Stimulated activated CD4-positive, alpha-beta T cell treated with anti-CD3 and anti-CD28 coated beads, Interleukin-4, amount 100 ng/mL, for 24 hours (primary cell): ENCODE results near the gene CKAP2L.

ENCODE experiments used
- DNase-seq: peaks from one replicate; pipeline ENCODE4 v3.0.0-alpha.2; 2020

Gene CKAP2L

DNA sequence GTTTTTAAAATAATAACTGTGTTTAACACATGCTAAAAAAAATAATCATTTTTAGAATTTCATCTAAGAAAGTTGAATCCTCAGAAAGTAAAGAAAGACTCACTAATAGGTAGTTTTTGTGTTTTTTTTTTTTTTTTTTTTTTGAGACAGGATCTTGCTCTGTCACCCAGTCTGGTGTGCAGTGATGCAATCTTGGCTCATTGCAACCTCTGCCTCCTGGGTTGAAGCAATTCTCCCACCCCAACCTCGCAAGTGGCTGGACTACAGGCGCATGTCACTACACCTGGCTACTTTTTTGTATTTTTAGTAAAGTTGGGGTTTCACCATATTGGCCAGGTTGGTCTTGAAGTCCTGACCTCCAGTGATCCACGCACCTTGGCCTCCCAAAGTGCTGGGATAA is 7.1 kb downstream of the CKAP2L start:
- no peak for DNase-seq

DNA sequence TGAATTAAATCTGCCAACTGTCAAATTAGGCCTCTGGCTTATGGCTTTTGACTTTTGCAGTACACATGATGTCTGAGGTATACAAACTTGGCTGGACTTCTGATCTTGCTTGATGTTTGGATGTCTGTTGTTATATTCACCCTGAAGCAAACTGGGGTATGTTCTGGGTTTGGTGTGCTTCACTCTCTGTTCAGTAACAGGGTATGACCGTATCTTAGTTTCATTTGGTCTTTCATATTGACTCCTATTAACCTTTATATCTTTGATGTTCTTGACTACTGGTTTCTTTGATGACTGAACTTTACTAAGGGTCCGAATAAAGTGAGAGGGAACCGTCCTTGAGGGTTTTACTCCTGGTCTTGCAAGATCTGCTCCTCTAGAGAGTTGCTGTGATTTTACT is 8.2 kb downstream of the CKAP2L start:
- DNase-seq, result no peak

DNA sequence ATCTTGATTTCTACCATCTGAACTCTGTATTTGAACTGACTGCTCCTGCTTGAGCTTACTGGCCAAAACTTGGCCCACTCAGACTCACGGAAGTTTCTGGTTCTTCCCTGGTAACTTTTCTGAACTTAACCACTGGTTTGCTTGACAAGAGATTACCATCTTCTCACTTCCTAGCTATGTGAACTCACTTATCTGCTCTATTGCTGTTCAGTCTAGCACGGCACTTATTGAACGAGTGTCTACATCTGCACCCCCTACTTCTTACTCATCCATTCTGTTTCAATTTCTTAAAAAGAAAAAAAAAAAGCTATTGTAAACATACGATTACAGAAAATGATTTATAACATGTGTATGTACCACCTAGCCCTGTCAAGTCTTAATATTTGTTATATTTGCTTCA is 9.0 kb downstream of the CKAP2L start:
- no peak for DNase-seq

DNA sequence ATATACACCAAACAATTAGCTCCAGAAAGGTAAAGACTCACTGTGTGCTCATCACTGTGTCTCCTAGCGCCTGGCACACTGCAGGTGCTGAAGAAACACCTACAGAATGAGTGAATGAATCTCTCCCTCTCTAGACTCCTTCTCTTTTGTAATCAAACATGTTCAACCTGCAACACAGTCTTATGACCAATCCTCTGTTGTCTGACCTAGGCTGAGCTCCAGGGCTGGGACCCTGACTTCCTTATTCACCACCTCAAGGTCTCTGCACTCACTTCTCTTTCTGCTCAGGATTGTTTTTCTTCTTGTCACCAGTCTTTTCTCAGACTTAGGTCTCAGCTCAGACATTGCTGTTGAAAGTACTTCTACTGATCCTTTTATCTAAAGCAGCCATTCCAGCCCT is 9.8 kb downstream of the CKAP2L start:
- no peak for DNase-seq

DNA sequence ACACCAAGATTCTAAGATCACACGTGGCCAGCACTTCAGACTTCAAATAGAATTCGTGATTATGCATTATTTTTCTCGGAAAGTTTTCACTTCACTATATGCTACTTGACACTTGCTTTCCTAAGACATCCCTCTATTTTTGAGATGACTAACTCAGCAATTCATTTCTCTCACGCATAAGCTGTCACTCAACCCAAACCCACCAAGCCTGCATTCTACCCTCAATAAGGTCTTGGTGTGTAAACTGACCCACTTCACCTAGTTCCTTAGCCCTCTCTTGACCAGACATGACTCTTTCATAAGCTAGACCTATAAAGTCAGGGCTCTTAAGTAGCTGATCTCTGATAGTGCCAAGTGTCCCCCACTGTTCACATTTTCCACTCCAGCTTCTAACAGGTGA is 11.7 kb downstream of the CKAP2L start:
- DNase-seq, result no peak

DNA sequence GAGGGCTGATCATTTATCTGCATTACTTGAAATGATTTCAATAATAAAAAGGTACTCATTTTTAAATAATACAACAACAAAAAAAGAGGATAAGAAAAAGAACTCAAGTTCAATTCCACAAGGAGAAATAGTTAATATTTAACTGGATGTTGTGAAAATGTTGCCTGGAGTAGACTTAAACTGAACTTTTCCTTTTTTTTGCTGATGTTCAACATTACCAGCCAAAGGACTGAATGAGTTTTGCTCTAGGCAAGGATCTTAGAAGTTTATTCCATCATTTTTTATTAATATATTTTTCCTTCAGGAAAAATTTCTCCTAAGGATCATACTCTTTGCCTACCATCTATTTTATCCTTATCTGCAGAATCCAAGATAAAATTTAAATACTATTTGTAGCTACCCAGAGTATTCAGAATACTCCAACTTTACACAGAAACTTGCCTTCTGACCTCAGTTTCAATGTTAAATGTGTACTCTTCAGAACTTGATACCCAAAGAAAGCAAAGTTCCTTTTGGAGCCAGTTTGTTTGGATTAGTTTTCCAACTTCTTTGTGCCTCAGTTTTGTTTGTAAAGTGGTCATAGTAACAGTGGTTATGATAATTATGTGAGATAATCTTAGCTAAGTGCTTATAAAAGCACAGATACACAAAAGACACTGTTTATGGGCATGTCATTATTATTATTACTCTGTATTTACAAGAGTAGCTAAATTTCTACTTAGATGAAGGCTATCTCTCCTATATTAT is 12.8 kb downstream of the CKAP2L start:
- no peak for DNase-seq

DNA sequence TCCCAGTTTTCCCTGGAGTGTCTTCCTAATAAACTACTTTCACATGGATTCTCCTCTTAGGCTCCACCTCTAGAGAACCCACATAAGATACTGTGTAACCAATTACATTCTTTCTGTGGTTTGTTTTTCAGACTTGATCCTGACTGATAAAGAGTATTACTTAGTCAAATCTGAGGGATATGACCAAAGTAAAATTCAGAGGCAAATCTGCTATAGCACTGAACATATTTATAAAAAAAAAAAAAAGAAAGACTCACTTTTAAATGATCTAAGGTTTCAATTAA is 13.9 kb downstream of the CKAP2L start:
- no peak for DNase-seq

DNA sequence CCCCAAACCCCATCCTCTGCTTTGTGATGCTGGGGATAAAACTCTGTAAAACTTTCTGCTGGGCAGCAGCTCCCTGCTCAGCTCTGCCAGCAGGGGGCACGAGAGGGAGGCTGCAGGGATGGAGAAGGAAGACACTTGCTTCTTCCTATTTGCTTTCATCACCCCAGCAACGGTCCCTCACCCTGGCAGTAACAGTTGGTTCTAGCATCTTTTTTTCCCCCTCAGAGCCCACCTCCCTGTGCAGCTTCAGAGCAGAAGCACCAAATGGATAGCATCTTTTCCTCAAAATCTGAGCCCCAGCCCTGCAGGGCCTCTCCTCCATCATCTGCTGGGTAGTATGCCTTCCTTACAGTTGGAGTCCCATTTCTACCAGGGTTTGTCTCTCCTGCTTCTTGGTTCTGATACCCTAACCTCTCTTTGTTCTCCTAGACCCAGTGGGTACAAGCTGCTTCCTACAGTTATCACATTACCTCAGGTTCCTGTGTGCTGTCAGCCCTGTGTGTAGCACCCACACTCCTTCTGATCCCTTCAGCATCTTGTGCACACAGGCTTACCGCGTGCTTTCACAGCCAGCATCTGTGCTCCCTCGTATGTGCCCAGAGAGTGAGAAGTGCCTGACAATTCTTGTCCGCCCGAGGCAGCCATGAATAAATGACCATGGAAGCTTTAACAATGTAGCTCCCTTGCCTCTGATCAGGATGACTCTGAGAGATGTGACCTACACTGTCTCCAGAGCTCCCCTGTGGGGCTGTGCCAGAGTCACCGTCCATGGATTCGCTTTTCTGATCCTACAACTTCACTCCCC is 14.5 kb downstream of the CKAP2L start:
- peak; percentile 85 for DNase-seq

DNA sequence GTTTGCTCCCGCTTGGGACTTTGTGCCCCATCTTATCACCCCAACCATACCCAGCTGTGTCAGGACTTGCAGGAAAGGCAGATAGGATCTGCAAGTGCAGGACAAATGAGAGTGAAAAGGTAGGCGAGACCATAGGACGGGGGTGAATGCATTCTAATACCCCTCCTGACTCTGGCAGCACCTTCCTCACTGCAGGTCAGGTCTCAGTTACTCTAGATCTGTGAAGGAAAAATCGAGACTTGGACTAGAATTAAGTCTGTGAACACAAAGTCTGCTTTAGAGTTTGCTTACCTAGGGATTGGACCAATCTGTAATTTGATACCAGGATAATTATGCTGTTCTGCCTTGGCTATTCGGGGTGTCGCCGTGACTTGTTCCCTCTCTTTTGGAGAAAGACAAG is 23.9 kb downstream of the CKAP2L start:
- no peak for DNase-seq

DNA sequence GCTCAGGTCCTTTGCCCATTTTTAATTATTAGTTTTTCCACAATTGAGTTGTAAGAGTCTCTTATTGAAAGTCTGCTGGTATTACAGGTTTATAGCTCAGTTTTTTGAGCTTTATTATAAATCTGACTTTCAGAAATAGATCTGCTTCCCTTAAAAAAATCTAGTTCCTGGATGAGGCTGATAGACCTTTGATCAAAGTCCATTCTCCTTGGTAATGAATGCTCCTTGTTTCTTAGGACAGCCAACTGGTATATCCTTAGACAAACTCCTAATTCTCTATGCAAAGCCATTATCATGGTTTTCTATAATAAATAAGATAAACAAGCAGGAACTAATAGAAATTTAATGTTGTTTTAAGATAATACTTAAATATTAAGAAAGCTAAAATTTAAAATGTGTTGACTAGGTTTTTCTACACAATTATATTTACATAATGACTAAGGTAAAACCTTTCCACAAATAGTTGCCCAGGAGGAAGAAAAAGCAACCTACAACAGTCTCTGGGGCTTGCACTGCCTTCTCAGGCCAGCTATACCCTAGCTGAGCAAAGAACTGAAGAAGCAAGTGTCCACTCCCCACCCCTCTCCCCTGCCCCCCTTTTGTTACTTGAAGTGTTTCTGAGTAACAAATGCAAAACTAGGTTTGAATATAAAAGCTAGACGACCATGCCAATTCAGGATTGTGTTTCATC is 26.7 kb downstream of the CKAP2L start:
- DNase-seq, result no peak

DNA sequence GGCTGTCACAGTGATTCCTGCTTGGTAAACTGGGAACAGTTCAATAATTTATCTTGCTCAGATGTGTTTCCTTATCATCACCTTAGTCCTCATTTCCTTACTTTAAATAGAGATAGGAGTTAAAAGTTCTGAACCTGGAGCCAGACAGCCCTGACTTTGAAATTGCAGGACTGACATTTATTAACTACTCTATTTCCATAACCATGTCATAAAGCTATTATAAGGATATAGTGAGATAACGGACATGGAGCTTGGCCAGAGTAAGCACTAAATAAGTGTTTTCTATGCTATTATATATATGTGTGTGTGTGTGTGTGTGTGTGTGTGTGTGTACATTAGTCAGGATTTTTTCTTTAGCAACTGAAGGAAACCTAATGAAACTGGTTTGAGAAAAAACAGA is 30.5 kb downstream of the CKAP2L start:
- no peak for DNase-seq

DNA sequence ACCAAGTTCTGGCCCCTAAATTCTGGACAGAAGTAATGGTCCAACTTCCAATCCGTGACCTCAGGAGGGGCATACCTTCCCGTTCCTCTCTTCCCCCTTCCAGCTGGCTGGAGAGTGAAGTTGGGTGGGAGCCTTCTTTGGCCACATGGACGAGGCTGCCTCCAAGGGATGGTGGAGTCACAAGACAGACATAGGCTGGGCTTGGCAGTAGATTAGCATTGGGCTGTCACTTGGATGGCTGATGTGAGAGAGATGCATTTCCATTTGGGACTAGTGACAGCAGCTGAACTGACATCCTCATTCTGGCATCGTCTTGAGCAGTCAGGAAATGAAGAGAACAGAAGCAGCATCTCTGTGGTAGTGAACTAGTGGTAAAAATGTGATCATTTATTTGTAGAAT is 31.0 kb downstream of the CKAP2L start:
- no peak for DNase-seq

DNA sequence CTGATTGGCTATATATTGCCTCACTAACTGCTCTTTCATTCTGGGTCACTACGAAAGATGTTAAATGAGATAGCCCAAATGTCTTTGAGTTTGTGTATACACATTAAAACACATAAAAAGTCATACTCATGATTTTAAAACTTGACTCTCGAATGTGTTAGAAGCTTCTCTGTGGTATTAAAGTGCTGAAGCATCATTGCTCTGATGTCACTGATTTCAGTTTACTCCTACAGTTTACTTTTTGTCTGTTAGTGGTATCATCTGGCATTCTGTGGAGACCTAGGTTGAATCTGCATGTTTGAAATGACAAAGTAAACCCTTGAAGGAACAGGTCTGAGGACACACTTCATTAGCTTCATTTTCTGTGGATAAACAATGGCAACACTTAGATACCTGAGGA is 32.9 kb downstream of the CKAP2L start:
- DNase-seq, result no peak

DNA sequence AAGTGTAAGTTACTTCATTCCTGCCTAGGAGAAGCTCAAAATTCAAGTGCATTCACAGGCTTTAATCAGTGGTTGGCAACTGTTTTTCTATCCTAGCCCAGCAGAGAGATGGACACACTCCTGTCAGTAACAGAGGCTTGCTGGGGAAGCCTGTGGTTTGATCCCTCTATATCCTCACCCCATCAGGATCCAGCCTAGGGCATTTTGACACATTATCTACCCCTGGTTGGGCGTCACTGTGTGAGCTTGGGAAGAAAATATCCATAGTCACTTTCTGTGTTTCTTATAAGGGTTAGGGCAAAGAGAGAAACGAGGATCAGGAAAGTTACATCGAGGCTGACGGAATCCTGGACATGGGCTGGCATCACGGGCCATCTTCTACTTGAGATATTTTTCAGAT is 33.6 kb downstream of the CKAP2L start:
- no peak for DNase-seq

DNA sequence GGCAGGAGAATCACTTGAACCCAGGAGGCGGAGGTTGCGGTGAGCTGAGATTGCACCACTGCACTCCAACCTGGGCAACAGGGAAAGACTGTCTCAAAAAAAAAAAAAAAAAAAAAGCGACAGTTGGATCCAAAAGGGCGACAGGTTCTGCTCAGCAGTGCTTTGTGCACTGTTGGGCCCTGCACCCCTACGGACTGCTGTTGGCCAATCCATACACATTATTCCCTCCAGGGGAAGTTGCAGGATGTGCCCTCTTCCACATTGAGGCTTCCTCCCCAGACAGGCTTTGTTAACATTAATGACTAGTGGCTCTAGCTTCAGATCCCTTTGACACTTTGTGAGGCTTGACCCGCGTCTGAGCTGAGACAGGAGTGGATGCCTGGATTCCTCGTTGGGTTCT is 34.2 kb downstream of the CKAP2L start:
- DNase-seq, result no peak

DNA sequence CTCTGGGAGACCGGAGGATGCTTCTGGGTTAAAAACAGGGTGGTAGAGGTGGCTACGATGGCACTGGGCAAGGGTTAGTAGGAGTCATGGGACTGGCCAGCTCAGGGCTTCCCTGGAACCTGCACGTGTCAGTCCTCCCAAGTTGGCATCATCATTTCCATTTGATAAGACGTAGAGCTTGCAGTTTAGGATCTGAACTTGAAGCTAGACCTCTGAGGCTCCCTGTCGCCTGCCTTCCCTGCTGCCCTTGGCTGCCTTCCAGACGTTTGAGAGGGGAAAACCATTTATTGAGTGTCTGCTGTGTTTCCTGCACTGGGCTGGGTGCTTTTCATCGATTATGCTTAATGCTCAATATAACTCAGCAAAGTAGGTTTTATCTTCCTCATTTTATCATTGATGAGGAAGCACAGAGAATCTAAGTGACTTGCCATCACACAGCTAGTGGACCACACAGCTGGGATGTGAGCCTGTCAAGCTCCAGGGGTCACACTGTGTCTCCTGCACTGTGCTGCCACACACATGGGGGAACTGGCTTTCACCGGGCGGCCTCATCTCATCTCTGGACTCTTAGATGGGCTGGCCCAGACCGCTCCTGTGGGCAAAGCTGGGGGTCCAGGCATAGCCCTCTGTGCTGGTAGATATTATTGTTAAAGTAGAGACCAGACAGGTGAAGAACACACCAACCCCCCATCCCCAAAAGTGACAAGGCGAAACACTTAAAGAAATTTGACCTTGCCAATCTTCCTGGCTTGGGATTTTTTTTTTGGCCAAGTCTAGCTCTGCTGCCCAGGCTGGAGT is 35.8 kb downstream of the CKAP2L start:
- DNase-seq, result no peak

DNA sequence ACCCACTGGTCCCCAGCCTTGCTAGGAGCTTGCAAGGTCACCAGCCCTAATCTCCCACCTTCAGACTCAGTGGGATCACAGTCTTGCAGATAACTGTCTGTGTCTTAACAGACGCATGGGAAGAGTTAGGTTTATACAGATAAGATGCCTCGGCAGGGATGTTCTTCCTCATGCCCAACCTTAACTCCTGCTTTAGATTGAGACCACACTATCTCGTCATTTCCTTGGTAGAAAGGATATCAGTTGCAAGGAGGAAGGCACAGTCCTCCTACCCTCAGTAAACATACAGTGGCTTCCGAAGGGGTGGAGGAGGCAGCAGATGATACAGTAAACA is 36.4 kb downstream of the CKAP2L start:
- no peak for DNase-seq

DNA sequence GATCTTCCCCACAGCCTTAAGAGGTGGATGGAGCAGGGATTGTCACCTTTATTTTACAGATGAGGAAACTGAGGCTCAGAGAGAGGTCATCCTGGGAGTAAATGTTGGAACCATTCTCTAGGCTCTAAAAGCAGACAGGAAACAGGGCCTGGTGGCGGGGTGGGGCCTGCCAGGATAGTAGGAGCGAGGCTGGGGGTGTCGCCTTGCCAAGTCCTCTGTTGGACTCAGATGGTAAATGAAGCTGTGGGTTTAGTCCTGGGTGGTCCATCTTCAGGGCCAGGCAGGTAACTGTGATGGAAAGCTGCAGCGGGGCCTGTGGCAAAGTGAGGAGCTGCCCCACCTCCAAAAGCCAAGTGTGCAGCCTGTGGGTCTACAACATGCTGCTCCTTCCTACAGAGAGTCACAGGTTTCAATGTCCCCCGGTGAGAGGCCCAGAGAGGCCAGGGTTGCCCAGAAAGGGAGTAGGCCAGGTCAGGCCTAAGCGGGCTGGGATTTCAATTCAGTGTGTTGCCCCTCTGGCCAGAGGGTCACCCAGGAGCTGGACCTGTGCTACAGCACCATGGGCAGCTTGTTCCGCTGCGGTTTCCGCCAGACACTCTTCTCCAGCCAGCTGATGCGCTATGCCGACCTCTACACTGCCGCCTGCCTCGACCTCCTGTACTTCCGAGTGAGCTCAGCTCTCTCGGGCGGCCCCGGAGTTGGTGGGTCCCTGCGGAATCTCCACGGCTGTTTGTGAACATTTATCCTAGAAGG is 37.0 kb downstream of the CKAP2L start:
- DNase-seq, result no peak

DNA sequence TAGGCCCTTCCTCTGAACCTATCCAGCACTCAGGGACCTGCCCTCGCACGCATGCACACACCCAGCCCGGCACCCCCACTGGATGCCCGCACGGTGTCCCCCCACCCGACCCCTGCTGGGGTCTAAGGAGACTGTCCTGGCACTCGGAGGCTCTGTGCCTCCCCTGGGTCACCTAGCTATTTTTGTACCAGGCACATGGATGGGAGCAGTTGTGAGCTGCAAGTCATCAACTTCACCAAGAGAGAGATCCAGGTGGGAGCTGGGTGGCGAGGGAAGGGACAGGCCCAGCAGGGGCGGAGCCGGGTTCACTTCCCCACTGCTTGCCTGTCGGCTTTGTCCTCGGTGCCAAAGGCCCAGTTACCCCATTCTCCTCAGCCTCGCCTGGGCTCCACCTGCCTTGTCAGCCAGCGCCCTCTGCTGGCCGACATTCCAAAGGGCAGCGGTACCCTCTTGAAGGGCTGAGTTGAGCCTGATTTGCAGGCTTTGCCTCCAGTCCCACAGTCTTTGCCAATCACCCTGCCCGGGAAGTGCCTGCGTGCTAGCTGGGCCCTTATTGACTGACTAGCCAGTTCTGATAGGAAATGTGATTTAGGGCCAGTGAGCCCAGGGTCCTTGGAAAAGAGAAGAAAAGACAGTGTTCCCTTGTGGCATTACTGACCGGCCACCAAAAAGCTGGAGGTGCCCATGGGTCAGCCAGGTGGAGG is 37.8 kb downstream of the CKAP2L start:
- DNase-seq, result peak; percentile 89

DNA sequence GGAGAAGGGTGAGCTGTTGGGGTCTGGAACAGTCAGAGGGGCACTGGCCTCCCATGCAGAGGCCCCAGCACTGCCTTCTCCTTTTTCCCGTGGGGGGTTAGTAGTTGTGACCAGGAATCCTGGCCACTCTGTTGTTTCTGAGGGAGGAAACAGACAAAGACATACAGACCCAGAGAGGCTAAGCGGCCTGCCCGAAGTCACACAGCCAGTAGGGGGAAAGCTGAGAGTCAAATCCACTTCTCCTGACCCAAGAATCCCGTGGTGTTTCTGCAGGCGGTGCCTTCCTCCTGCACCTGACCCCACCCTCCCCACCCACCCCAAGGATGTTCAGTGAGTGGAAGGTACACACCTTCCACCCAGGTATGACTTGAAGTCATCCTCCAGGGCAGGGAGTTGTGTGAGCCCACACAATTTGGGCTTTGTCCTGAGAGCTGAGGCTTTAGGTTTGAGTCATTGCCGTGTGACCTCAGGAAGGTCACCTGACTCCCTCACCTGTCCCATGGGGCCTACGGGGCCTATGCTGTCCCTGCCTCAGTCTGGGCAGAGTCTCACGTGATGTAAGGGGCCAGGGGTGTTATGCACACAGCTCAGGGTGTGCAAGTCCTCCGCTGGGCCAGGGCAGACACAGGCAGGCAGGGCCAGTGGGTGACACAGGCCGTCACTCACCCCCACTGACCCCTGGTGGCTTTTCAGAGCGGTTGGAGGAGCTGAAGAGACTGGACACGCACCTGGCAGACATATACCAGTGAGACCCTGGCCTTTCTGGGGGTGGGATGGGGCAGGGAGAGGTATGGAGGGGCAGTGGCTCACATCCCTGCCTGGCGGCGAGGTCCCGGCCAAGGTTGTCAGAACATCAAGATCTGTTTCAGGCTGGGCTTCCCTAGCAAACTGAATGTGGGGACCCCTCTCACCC is 38.6 kb downstream of the CKAP2L start:
- no peak for DNase-seq
